Activated naive CD4-positive, alpha-beta T cell treated with anti-CD3 and anti-CD28 coated beads for 36 hours (primary cell): ENCODE results near the gene CAMTA1. TPM values are rescaled to one million over a fixed set of nuclear protein-coding genes. Genes with fewer than 3 reads are reported as not detected.

ENCODE experiments used
- CTCF ChIA-PET: fragments of 350-600 bp; sonication (Branson Sonifier 250); formaldehyde crosslinking; loops from one replicate; lab custom pipeline; 2021; ENCODE audit warnings: antibody characterized with exemption; lab: Charles Lee
- DNase-seq: peaks from one replicate; pipeline ENCODE4 v3.0.0-alpha.2; 2020
- H3K27ac Mint-ChIP-seq: one replicate; pipeline ENCODE4 v1.8.0; 2021; ENCODE audit warnings: mild to moderate bottlenecking, mixed read lengths
- H3K27me3 Mint-ChIP-seq: one replicate; pipeline ENCODE4 v1.8.0; 2021; ENCODE audit warnings: low read depth, mixed read lengths
- H3K36me3 Mint-ChIP-seq: one replicate; pipeline ENCODE4 v1.8.0; 2021; ENCODE audit warnings: low read depth, mixed read lengths
- H3K4me1 Mint-ChIP-seq: one replicate; pipeline ENCODE4 v1.8.0; 2021; ENCODE audit warnings: low read depth, mixed read lengths
- H3K4me3 Mint-ChIP-seq: one replicate; pipeline ENCODE4 v1.8.0; 2021; ENCODE audit warnings: mild to moderate bottlenecking, moderate library complexity, mixed read lengths
- H3K9me3 Mint-ChIP-seq: one replicate; pipeline ENCODE4 v1.8.0; 2021; ENCODE audit warnings: mixed read lengths
- intact Hi-C: fragments of 100-400 bp; cut with micrococcal nuclease; formaldehyde crosslinking; loops from one replicate; pipeline ENCODE4 v1.15.1; 2023
- total RNA-seq, 2 experiments: library from RNA; stranded (reverse); gene quantifications; one replicate each; pipeline ENCODE4 v1.2.3, GENCODE V29; 2021

Gene CAMTA1
- total RNA-seq, 2 experiments from 2014 or later, result 61.5 to 70.9 TPM

- no peaks in the 10 kb centered on the region for H3K4me1 Mint-ChIP-seq
- H3K9me3 Mint-ChIP-seq, result no peaks in the 10 kb centered on the region
- no peaks in the 10 kb centered on the region for H3K36me3 Mint-ChIP-seq
- no peak overlapping the region for H3K4me3 Mint-ChIP-seq
- H3K27me3 Mint-ChIP-seq, result no peaks in the 10 kb centered on the region
- no peak for DNase-seq
- no peak overlapping the region for H3K27ac Mint-ChIP-seq
- intact Hi-C loops, result no loop called here
- CTCF ChIA-PET, result interaction anchor here (12.3 kb wide), 1 partner anchor 78 kb away, joined by 368 read pairs; no protein-coding TSS in a partner anchor
These were observed 959.6 kb downstream of the CAMTA1 start for GRCh38 chr1:7744882-7745281.

GRCh38 chr1:7745783-7746182 is 960.5 kb downstream of the CAMTA1 start:
- DNase-seq, result no peak
- intact Hi-C loops, result no loop called here
- Mint-ChIP-seq H3K4me1 (no peaks in the 10 kb centered on the region), H3K4me3 (no peak overlapping the region), H3K27me3 (no peaks in the 10 kb centered on the region), H3K27ac (no peak overlapping the region), H3K9me3 (no peaks in the 10 kb centered on the region), H3K36me3 (no peaks in the 10 kb centered on the region)
- CTCF ChIA-PET, result interaction anchor here (12.3 kb wide), 1 partner anchor 79 kb away, joined by 368 read pairs; no protein-coding TSS in a partner anchor

- no peak for DNase-seq
- CTCF ChIA-PET, result interaction anchor here (12.3 kb wide), 1 partner anchor 80 kb away, joined by 368 read pairs; no protein-coding TSS in a partner anchor
- Mint-ChIP-seq H3K36me3 (no peaks in the 10 kb centered on the region), H3K27ac (no peak overlapping the region), H3K27me3 (no peaks in the 10 kb centered on the region), H3K4me1 (peaks cover 2% of the 10 kb centered on the region), H3K4me3 (no peak overlapping the region), H3K9me3 (no peaks in the 10 kb centered on the region)
- intact Hi-C loops, result no loop called here
These were observed 962.4 kb downstream of the CAMTA1 start for GRCh38 chr1:7747605-7748004.

GRCh38 chr1:7749126-7749525 is 963.9 kb downstream of the CAMTA1 start:
- Mint-ChIP-seq H3K9me3 (no peaks in the 10 kb centered on the region), H3K4me1 (peaks cover 5% of the 10 kb centered on the region), H3K27ac (no peak overlapping the region), H3K27me3 (peaks cover 3% of the 10 kb centered on the region), H3K4me3 (no peak overlapping the region), H3K36me3 (no peaks in the 10 kb centered on the region)
- DNase-seq, result no peak
- intact Hi-C loops, result no loop called here
- CTCF ChIA-PET, result interaction anchor here (12.3 kb wide), 1 partner anchor 82 kb away, joined by 368 read pairs; no protein-coding TSS in a partner anchor

GRCh38 chr1:7751174-7751573 is 965.9 kb downstream of the CAMTA1 start:
- Mint-ChIP-seq H3K27ac (no peak overlapping the region), H3K4me3 (no peak overlapping the region), H3K9me3 (no peaks in the 10 kb centered on the region), H3K27me3 (peaks cover 8% of the 10 kb centered on the region), H3K36me3 (no peaks in the 10 kb centered on the region), H3K4me1 (peaks cover 8% of the 10 kb centered on the region)
- CTCF ChIA-PET, result interaction anchor here (1.2 to 12.3 kb wide), 7 partner anchors 10 to 233 kb away, joined by 3 to 368 read pairs (median 10); no protein-coding TSS in a partner anchor
- no peak for DNase-seq
- intact Hi-C loops, result loop anchor here (10.0 kb wide), 1 partner anchor 206 kb away; no protein-coding TSS in a partner anchor

GRCh38 chr1:7752512-7753417 is 967.5 kb downstream of the CAMTA1 start:
- no peak overlapping the region for H3K27ac Mint-ChIP-seq
- H3K27me3 Mint-ChIP-seq, result peaks cover 8% of the 10 kb centered on the region
- H3K4me1 Mint-ChIP-seq, result peaks cover 8% of the 10 kb centered on the region
- peak; percentile 69 for DNase-seq
- CTCF ChIA-PET, result interaction anchor here (0.5 to 12.3 kb wide), 36 partner anchors 9 to 1443 kb away, joined by 3 to 368 read pairs (median 4); no protein-coding TSS in a partner anchor
- H3K36me3 Mint-ChIP-seq, result no peaks in the 10 kb centered on the region
- H3K9me3 Mint-ChIP-seq, result no peaks in the 10 kb centered on the region
- intact Hi-C loops, result loop anchor here (1.0 to 10.0 kb wide), 3 partner anchors 85 to 208 kb away; no protein-coding TSS in a partner anchor
- no peak overlapping the region for H3K4me3 Mint-ChIP-seq

GRCh38 chr1:7753641-7754040 is 968.4 kb downstream of the CAMTA1 start:
- Mint-ChIP-seq H3K4me1 (peaks cover 8% of the 10 kb centered on the region), H3K27me3 (peaks cover 8% of the 10 kb centered on the region), H3K36me3 (no peaks in the 10 kb centered on the region), H3K27ac (no peak overlapping the region), H3K9me3 (no peaks in the 10 kb centered on the region), H3K4me3 (no peak overlapping the region)
- DNase-seq, result no peak
- CTCF ChIA-PET, result interaction anchor here (0.6 to 12.3 kb wide), 18 partner anchors 8 to 150 kb away, joined by 3 to 368 read pairs (median 8); no protein-coding TSS in a partner anchor
- intact Hi-C loops, result loop anchor here (1.0 to 10.0 kb wide), 3 partner anchors 86 to 209 kb away; no protein-coding TSS in a partner anchor

- peaks cover 8% of the 10 kb centered on the region for H3K27me3 Mint-ChIP-seq
- DNase-seq, result no peak
- CTCF ChIA-PET, result interaction anchor here (0.6 to 12.3 kb wide), 7 partner anchors 11 to 87 kb away, joined by 3 to 368 read pairs (median 20); no protein-coding TSS in a partner anchor
- no peaks in the 10 kb centered on the region for H3K36me3 Mint-ChIP-seq
- intact Hi-C loops, result loop anchor here (10.0 kb wide), 1 partner anchor 209 kb away; no protein-coding TSS in a partner anchor
- H3K4me3 Mint-ChIP-seq, result no peak overlapping the region
- H3K27ac Mint-ChIP-seq, result no peak overlapping the region
- H3K9me3 Mint-ChIP-seq, result no peaks in the 10 kb centered on the region
- peaks cover 8% of the 10 kb centered on the region for H3K4me1 Mint-ChIP-seq
These were observed 969.0 kb downstream of the CAMTA1 start for GRCh38 chr1:7754234-7754633.

- DNase-seq, result no peak
- no peak overlapping the region for H3K27ac Mint-ChIP-seq
- CTCF ChIA-PET, result interaction anchor here (0.6 to 12.3 kb wide), 6 partner anchors 19 to 617 kb away, joined by 3 to 368 read pairs (median 4); no protein-coding TSS in a partner anchor
- peaks cover 8% of the 10 kb centered on the region for H3K4me1 Mint-ChIP-seq
- intact Hi-C loops, result loop anchor here (10.0 kb wide), 1 partner anchor 211 kb away; no protein-coding TSS in a partner anchor
- peaks cover 8% of the 10 kb centered on the region for H3K27me3 Mint-ChIP-seq
- H3K9me3 Mint-ChIP-seq, result no peaks in the 10 kb centered on the region
- H3K4me3 Mint-ChIP-seq, result no peak overlapping the region
- H3K36me3 Mint-ChIP-seq, result no peaks in the 10 kb centered on the region
These were observed 970.2 kb downstream of the CAMTA1 start for GRCh38 chr1:7755448-7755847.

- no peak overlapping the region for H3K27ac Mint-ChIP-seq
- H3K4me3 Mint-ChIP-seq, result no peak overlapping the region
- no peaks in the 10 kb centered on the region for H3K4me1 Mint-ChIP-seq
- intact Hi-C loops, result no loop called here
- DNase-seq, result no peak
- no peaks in the 10 kb centered on the region for H3K9me3 Mint-ChIP-seq
- no peaks in the 10 kb centered on the region for H3K36me3 Mint-ChIP-seq
- CTCF ChIA-PET, result interaction anchor here (1.4 to 3.5 kb wide), 2 partner anchors 81 to 91 kb away, joined by 6 to 22 read pairs; no protein-coding TSS in a partner anchor
- H3K27me3 Mint-ChIP-seq, result peaks cover 3% of the 10 kb centered on the region
These were observed 975.0 kb downstream of the CAMTA1 start for GRCh38 chr1:7760245-7760644.

- Mint-ChIP-seq H3K36me3 (no peaks in the 10 kb centered on the region), H3K4me1 (no peaks in the 10 kb centered on the region), H3K27ac (no peak overlapping the region), H3K27me3 (peaks cover 4% of the 10 kb centered on the region), H3K9me3 (no peaks in the 10 kb centered on the region), H3K4me3 (no peak overlapping the region)
- DNase-seq, result no peak
- CTCF ChIA-PET, result interaction anchor here (1.4 to 3.5 kb wide), 3 partner anchors 8 to 92 kb away, joined by 6 to 22 read pairs (median 9); no protein-coding TSS in a partner anchor
- intact Hi-C loops, result no loop called here
These were observed 975.8 kb downstream of the CAMTA1 start for GRCh38 chr1:7761103-7761502.

- Mint-ChIP-seq H3K27ac (no peak overlapping the region), H3K9me3 (no peaks in the 10 kb centered on the region), H3K4me1 (peaks cover 7% of the 10 kb centered on the region), H3K27me3 (peaks cover 10% of the 10 kb centered on the region), H3K4me3 (no peak overlapping the region), H3K36me3 (peaks cover under 1% of the 10 kb centered on the region)
- DNase-seq, result no peak
- CTCF ChIA-PET, result no interaction called here
- intact Hi-C loops, result no loop called here
These were observed 981.9 kb downstream of the CAMTA1 start for GRCh38 chr1:7767176-7767575.
